ENCODE data around the gene FOXI1.

Gene FOXI1

DNA sequence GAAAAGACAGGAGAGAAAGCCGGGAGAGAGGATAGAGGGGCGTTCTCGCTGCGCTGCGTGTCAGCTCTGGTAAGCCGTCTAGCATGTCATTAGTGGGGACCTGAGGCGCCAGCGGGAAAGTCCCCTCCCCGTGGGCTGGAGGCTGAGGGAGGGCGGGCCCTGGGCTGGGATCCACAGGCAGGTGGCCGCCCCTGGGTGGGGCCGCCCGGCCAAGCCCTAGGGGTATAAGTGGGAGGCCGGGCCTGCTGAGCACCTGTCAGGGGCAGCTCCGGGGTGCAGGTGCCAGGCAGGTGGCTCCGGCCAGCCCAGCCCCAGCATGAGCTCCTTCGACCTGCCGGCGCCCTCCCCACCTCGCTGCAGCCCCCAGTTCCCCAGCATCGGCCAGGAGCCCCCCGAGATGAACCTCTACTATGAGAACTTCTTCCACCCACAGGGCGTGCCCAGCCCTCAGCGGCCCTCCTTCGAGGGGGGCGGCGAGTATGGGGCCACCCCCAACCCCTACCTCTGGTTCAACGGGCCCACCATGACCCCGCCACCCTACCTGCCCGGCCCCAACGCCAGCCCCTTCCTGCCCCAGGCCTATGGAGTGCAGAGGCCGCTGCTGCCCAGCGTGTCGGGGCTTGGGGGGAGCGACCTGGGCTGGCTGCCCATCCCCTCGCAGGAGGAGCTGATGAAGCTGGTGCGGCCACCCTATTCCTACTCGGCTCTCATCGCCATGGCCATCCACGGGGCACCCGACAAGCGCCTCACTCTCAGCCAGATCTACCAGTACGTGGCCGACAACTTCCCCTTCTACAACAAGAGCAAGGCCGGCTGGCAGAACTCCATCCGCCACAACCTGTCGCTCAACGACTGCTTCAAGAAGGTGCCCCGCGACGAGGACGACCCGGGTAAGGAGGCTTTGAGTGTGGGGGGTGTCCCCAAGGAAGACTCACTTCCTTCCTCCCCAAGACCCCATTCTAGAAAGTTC lies at the start of gene FOXI1:
Gene FOXI1 (plus strand): TSS at position 256 of the 970 bp plus-strand sequence. CDS start 61 bp downstream, at position 317.
- DNase-seq: no peak

DNA sequence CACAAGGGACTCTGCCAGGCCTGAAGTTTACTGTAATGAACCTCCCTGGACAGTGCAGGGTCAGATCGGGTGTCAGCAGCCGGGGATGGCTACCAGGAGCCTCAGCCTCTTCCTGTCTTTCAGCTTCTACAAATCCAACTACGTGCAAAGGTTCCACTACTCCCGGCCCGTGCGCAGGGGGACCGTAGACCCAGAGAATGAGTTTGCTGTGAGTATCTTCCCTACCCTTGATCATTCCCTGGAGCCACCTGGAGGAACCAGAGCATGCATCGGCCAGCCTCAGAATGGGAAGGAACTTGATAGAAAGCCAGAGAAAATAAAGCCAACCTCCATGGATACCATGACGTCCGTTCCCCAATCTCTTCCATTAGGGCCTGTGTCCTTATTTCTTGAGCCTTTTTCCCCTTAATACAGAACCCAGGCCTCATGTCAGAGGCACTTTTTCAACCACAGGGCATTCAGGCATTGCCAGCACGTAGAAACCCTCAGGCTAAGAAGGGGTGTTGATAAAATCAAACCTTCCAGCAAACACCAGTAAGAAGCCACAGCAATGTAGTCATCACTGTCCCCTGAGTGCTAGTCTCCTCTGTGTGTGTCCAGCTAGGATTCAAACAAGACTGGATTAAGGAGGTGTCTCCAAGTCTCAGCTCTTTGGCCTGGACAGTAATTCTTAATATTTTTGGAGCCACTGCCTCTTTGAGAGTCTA lies 49.0 kb upstream of the FOXI1 start:
- DNase-seq: no peak

GRCh38 chr5:170057311-170057710 lies 48.4 kb upstream of the FOXI1 start:
- DNase-seq: no peak

DNA sequence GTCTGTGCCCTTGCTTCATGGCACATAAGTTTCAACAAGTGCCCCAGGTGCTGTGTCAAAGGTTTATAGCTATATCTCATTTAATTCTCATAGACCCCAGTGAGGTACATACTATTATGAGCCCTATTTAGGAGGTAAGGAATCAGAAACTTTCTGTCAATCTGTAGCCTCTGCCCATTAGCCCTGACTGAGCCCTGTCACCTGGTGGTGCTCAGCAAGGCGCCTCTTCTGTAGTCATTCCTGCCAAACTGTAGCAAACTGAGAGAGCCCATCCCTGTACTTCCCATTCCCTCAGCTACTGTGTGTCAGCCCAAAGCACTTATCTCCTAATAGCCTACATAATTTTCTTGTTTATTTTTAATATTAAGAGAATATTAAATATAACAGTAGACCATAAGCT lies 46.5 kb upstream of the FOXI1 start:
- no peak for DNase-seq

DNA sequence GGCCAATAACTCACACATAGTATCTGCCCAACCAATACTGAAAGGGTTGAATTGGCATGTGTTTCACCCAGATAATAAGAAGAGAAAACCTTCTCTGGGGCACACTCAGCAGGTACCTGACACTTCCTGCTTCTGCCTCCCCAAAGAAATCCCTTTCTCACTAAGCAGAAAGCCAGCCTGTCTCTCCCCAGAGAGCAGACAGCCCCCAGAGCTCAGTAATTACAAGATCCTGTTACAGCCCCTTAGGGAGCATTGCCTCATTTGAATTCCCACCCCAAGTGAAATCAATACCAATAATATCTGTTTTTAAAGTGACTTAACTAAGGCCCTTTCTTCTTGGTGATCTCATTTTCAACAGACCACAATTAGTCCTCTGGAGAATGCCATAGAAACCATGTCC lies 38.5 kb upstream of the FOXI1 start:
- DNase-seq: no peak

DNA sequence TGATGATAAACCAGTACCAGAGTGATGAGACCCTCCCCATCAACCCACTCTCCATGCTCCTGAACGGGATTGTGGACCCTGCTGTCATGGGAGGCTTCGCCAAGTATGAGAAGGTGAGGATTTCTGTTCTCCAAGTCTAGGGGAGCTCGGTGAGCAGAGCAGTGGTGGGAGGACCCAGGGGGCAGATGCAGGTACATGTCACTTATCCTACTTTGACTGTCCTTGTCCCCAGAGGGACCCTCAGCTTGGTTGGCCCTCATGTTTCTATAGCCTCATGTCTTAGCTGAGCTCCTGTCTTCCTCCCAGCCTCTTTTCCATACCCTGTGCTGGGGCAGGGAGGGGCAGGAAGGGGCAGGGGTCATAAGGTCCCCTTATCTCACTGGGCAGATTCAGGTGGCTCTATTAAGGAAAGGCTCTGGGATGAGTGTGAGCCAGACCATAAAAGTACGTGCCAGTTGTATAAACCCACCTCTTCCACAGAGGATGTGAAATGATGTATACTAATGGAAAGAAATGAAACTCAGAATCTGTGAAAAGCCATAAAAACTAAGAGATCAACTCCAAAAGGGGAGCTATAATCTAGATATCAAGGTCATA lies 38.0 kb upstream of the FOXI1 start:
- no peak for DNase-seq

GRCh38 chr5:170069512-170069911 lies 36.2 kb upstream of the FOXI1 start:
- no peak for DNase-seq

DNA sequence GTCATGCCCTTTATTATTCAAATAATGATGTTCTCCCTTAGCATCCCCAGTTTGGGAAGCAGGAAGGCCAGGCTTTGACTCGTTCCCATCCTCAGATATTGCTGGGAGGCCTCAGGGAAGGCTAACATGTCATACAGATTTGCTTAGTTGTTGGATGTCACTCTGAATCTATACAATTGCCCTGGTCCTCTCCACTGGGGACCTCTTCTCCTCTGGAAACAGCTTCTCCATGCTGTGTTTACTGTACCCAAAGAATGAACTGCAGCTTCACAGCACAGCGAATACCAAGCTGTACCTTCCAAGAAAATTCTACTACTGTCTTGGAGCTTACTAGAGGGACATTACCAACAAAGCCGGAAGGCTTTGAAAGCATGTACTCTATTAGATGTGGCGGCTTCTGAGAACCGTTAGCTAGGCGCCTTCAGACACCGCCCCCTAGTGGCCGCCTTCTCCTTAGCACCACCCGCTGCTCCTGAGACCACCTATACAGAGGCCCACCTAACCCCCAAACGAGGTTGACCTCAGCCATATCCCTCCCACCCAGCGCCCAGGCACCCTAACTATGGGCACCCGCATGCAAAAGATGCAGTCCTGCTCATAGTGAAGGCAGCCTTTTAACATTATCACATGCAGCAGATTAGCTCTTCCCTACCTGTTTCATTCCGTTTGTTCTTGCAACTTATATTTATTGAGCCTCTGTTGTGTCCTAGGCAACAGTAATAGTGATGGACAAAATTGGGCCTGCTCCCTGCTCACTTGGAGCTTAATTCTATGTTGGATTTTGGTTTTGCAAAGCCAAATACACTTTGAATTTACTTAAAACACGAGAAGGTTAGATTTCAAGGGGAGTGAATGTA lies 34.9 kb upstream of the FOXI1 start:
- peak; percentile 2 for DNase-seq

GRCh38 chr5:170071748-170072147 lies 33.9 kb upstream of the FOXI1 start:
- DNase-seq: no peak

GRCh38 chr5:170075696-170076095 lies 30.0 kb upstream of the FOXI1 start:
- no peak for DNase-seq

GRCh38 chr5:170076211-170076610 lies 29.5 kb upstream of the FOXI1 start:
- no peak for DNase-seq

GRCh38 chr5:170076739-170077138 lies 29.0 kb upstream of the FOXI1 start:
- no peak for DNase-seq

DNA sequence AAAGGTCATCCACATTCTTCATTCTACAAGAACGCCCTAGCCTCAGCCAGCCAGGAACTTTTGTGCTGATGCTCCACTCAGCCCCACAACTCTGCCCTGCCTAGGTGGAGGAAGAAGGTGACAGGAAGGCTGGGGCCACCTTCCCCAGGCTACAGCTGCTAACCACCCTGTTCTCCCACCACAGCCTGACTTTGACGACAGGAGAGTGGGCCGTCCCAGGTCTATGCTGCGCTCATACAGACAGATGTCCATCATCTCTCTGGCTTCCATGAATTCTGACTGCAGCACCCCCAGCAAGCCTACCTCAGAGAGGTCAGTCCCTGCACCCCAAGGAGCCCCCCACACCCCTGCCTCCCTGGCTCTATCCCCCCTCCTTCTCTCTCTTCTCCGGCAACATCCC lies 28.2 kb upstream of the FOXI1 start:
- no peak for DNase-seq

DNA sequence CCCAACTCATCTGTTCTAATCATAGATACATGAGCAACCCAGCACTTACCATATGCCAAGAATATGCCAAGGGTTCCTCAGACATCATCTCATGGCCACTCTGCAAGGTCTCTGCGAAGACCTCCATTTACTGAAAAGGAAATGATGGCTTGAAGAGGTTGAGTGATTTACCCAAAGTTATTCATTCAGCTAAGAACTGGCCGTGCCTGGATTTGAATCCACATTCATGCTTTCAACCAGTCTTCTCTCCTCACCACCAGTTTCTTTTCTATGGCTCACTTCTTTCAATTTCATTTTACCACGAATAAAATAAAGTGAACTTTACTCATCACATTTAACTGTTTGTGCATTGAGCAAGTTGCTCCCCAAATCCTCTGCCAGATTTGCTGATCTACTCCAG lies 27.2 kb upstream of the FOXI1 start:
- no peak for DNase-seq

GRCh38 chr5:170078931-170079330 lies 26.8 kb upstream of the FOXI1 start:
- DNase-seq: no peak

GRCh38 chr5:170080217-170080616 lies 25.5 kb upstream of the FOXI1 start:
- DNase-seq: no peak

- DNase-seq: no peak
Observed at GRCh38 chr5:170080786-170081445, 24.8 kb upstream of the FOXI1 start.

DNA sequence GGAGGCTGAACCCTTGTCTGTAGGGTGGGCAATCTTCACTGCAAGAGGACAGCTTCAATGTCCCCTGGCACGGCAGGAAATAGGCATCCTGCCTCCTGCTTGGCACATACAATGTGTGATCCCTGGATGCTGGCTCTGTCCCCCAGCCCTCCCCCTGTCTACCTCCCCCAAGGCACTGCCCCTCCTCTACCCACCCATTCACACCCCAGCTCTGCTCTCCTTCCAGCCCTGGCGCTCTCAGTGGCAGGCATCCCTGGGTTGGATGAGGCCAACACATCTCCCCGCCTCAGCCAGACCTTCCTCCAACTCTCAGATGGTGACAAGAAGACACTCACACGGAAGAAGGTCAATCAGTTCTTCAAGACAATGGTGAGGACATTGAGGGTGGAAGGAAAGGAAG lies 24.1 kb upstream of the FOXI1 start:
- DNase-seq: no peak

DNA sequence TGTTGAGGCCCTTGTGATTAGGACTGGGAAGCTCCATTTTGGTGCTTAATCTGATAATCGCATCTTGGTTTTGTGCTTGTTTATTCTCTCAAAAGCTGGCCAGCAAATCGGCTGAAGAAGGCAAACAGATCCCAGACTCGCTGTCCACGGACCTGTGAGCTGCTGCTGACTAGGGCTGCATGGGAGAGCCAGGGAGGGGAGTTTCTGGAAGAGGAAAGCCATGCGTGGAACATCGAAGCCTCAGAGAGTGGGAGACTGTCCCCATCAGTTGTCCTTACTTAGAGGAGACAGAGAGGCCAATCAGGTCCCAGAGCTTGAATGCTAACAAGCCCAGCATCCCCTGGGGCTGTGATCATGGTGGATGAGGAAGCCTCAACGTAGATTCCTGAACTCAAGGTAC lies 23.0 kb upstream of the FOXI1 start:
- DNase-seq: no peak

DNA sequence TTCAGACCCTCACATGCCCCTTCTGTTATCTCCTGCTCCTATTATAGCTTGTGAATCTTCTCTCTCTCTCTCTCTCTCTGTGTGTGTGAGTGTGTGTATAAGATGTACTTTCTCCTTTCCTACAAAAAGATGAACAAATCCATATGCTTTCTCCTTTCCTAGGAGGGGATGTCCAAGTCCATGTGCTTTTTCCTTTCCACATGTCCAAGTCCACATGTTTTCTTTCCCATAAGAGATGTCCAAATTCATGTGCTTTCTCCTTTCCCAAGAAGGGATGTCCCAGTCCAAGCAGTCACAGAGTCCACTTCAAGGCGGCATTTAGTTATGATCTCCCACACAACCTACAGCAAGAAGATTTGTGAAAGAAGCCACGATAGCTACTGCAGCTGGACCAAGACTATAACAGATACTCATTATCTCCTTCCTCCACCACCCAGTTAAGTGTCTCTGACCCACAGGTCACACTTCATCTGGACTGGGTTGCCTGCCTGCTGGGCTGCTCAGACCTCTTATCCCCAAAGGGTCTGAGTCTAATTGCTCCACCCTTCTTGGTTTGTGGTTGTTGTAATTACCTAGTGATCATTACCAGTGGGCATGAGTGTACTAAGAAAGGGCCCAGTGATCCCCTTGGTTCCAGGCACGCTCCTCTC lies 18.4 kb upstream of the FOXI1 start:
- DNase-seq: no peak

- DNase-seq: no peak
Observed at GRCh38 chr5:170092455-170093101, 13.1 kb upstream of the FOXI1 start.
